ENCODE results near the gene PFDN2. TPM values are rescaled to one million over a fixed set of nuclear protein-coding genes. Genes with fewer than 3 reads are reported as not detected.

PFDN2 gene
- total RNA-seq, 4 donors from 2014 or later = 26.2 to 40.8 (median 31.4) TPM

DNA sequence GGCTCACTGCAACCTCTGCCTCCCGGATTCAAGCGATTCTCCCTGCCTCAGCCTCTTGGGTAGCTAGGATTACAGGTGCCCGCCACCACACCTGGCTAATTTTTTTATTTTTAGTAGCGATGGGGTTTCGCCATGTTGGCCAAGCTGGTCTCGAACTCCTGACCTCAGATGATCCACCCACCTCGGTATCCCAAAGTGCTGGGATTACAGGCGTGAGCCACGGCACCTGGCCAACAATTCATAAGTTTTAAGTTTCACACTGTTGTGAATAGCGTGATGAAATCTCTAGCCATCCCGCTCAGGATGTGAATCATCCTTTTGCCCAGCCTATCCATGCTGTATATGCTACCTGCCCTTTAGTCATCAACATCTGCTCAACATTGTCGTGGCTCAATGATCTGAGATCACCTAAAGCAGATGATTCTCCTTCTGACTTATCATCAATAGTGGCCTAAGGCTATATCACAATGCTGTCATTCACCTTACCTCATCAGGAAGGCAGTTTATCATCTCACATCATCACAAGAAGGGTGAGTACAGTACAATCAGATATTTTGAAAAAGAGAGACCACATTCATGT lies 2.6 kb downstream of the PFDN2 start:
- Histone ChIP-seq H3K4me1 (peaks cover 11 to 71% (median 34%) of the 10 kb centered on the region in 3 donors), H3K27ac (no peak overlapping the region), H3K4me3 (no peak overlapping the region), H3K36me3 (peaks cover 0 to 13% of the 10 kb centered on the region in 2 donors), H3K9me3 (no peaks in the 10 kb centered on the region), H3K27me3 (no peaks in the 10 kb centered on the region)
- 89 to 100% methylated on average over 2 to 12 of the region's 12 CpGs for WGBS, 2 donors (ENCODE audit: low coverage in 1 of 2)
- no peak for ATAC-seq
- no peak for TF ChIP-seq POLR2A (IDR thresholded peaks at IDR 0.05)
- TF ChIP-seq, protein P1, sequence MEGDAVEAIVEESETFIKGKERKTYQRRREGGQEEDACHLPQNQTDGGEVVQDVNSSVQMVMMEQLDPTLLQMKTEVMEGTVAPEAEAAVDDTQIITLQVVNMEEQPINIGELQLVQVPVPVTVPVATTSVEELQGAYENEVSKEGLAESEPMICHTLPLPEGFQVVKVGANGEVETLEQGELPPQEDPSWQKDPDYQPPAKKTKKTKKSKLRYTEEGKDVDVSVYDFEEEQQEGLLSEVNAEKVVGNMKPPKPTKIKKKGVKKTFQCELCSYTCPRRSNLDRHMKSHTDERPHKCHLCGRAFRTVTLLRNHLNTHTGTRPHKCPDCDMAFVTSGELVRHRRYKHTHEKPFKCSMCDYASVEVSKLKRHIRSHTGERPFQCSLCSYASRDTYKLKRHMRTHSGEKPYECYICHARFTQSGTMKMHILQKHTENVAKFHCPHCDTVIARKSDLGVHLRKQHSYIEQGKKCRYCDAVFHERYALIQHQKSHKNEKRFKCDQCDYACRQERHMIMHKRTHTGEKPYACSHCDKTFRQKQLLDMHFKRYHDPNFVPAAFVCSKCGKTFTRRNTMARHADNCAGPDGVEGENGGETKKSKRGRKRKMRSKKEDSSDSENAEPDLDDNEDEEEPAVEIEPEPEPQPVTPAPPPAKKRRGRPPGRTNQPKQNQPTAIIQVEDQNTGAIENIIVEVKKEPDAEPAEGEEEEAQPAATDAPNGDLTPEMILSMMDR (IDR thresholded peaks at IDR 0.05) = no peak

DNA sequence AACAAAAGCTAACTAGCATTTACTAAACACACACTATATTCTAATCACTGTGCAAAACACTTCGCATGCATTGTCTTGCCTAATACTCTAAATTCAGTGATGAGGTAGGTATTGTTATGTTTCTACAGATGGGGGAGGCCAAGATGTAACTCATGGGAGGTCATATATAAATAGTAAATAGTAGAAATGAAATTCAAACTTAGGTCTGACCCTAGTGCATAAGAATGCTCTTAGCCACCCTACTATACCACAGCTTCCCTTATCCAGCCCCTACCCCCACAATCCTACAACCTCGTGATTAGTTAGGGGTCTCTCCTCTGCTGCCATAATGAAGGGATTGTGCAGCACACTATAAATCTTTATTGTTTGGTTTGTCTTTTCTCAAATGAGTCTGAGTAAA lies 3.3 kb downstream of the PFDN2 start:
- Histone ChIP-seq H3K4me3 (no peak overlapping the region), H3K27me3 (no peaks in the 10 kb centered on the region), H3K4me1 (peaks cover 9 to 64% (median 31%) of the 10 kb centered on the region in 3 donors), H3K36me3 (peaks cover 0 to 13% of the 10 kb centered on the region in 2 donors), H3K9me3 (no peaks in the 10 kb centered on the region), H3K27ac (no peak overlapping the region)
- no peak for ATAC-seq
- no peak for TF ChIP-seq POLR2A (IDR thresholded peaks at IDR 0.05)
- no peak for TF ChIP-seq EP300 (IDR thresholded peaks at IDR 0.05)
- TF ChIP-seq POLR2AphosphoS5 (IDR thresholded peaks at IDR 0.05) = no peak
- TF ChIP-seq, protein P1 (IDR thresholded peaks at IDR 0.05) = no peak
- 60 to 80% methylated on average over 2 of the region's 2 CpGs for WGBS, 2 donors (ENCODE audit: low coverage in 1 of 2)

DNA sequence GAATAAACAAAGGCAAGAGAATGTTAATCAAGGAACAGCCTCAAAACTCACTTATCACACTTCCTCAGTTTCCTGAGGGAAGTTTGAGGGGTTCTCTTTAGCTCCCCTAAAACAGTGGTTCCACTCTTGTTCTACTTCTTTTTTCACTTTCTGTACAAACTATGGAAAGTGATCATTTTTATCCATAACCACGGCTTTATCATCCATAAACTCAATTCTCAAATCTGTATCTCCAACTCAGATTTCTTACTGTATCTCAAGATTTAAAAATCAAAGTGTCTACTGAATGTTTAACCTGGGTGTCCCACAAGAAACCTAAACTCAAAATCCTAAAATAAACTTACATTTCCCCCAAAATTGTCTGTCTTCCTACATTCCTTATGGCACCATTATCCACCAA lies 3.9 kb downstream of the PFDN2 start:
- Histone ChIP-seq H3K36me3 (peaks cover 0 to 19% of the 10 kb centered on the region in 2 donors), H3K4me1 (peaks cover 3 to 57% (median 25%) of the 10 kb centered on the region in 3 donors), H3K4me3 (no peak overlapping the region), H3K27ac (no peak overlapping the region), H3K9me3 (no peaks in the 10 kb centered on the region), H3K27me3 (no peaks in the 10 kb centered on the region)
- TF ChIP-seq, protein P1 (IDR thresholded peaks at IDR 0.05) = no peak
- no peak for TF ChIP-seq EP300 (IDR thresholded peaks at IDR 0.05)
- no peak for TF ChIP-seq POLR2A (IDR thresholded peaks at IDR 0.05)
- no peak for ATAC-seq
- WGBS, 2 donors (ENCODE audit: low coverage in 1 of 2) = 100% methylated on average over 1 of the region's 1 CpG

DNA sequence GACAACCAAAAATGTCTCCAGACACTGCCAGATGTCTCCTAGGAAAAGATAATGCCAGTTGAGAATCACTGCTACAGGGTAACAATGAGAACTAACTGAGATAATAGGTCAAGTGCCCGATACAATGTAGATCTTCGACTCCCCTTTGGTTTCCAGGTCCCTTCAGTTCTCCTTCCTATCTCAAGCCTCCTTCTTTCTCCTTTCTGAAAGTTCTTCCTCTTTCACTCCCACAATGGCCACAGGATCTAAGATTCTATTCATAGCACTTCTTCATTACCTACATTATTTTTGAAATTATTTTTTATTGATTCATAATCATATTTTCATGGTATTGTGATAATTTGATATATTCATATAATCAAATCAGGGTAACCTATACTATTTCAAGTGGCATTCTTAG lies 6.3 kb downstream of the PFDN2 start:
- WGBS, 2 donors (ENCODE audit: low coverage in 1 of 2) = 74 to 75% methylated on average over 2 of the region's 2 CpGs
- no peak overlapping the region for H3K4me3 ChIP-seq
- H3K27me3 ChIP-seq = no peaks in the 10 kb centered on the region
- TF ChIP-seq POLR2AphosphoS5 (IDR thresholded peaks at IDR 0.05) = no peak
- TF ChIP-seq EP300 (IDR thresholded peaks at IDR 0.05) = no peak
- TF ChIP-seq, protein P1 (IDR thresholded peaks at IDR 0.05) = no peak
- no peak for TF ChIP-seq POLR2A (IDR thresholded peaks at IDR 0.05)
- H3K27ac ChIP-seq = no peak overlapping the region
- H3K9me3 ChIP-seq = no peaks in the 10 kb centered on the region
- H3K36me3 ChIP-seq = peaks cover 0 to 21% of the 10 kb centered on the region in 2 donors
- no peak for ATAC-seq
- peaks cover 0 to 44% (median 14%) of the 10 kb centered on the region in 3 donors for H3K4me1 ChIP-seq

DNA sequence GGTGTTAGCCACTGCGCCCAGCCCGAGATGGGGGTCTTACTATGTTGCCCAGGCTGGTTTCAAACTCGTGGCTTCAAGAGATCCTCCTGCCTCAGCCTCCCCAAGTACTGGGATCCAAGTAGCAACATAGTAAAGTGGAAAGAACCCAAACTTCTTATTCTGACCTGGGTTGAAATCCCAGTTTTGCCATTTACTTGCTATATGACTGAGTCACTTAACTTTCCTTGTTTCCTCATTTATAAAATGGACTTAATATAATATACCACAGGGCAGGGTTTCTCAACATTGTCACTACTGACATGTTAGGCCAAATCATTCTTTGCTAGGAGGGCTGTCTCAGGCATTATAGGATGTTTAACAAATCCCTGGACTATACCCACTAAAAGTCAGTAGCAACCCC lies 6.7 kb downstream of the PFDN2 start:
- ATAC-seq = no peak
- no CpG with 5 or more reads among the region's 3 CpGs for WGBS, 2 donors (ENCODE audit: low coverage in 1 of 2)
- no peak overlapping the region for H3K27ac ChIP-seq
- peaks cover 0 to 39% (median 10%) of the 10 kb centered on the region in 3 donors for H3K4me1 ChIP-seq
- H3K4me3 ChIP-seq = no peak overlapping the region
- H3K36me3 ChIP-seq = peaks cover 0 to 21% of the 10 kb centered on the region in 2 donors
- TF ChIP-seq POLR2A (IDR thresholded peaks at IDR 0.05) = no peak
- TF ChIP-seq, protein P1 (IDR thresholded peaks at IDR 0.05) = no peak
- TF ChIP-seq EP300 (IDR thresholded peaks at IDR 0.05) = no peak
- no peak for TF ChIP-seq POLR2AphosphoS5 (IDR thresholded peaks at IDR 0.05)
- no peaks in the 10 kb centered on the region for H3K27me3 ChIP-seq
- H3K9me3 ChIP-seq = no peaks in the 10 kb centered on the region
